H1 (cell line): Measurements from ENCODE around the gene OSCAR. TPM values are rescaled to one million over a fixed set of nuclear protein-coding genes. Genes with fewer than 3 reads are reported as not detected.

Experiments
- CHD7 ChIP-seq: fragments of 300-600 bp; sonication (generic); IDR thresholded peaks from 2 replicates; pipeline ENCODE4 v1.7.1; 2012; ENCODE audit warnings: low read length, moderate library complexity, mild to moderate bottlenecking, inconsistent platforms; ENCODE audit not compliant: insufficient replicate concordance
- CREB1 ChIP-seq: IDR thresholded peaks from 2 replicates; pipeline ENCODE4 v1.6.1; 2012; ENCODE audit warnings: inconsistent platforms
- FOSL1 ChIP-seq: IDR thresholded peaks from 2 replicates; pipeline ENCODE4 v1.6.1; 2011; ENCODE audit warnings: mild to moderate bottlenecking, low read depth, low read length, moderate library complexity; ENCODE audit not compliant: insufficient read depth
- NANOG ChIP-seq: IDR thresholded peaks from 2 replicates; pipeline ENCODE4 v1.6.1; 2011; ENCODE audit warnings: low read length, low read depth, mild to moderate bottlenecking, inconsistent platforms; ENCODE audit not compliant: insufficient read depth, poor library complexity, severe bottlenecking
- NRF1 ChIP-seq: IDR thresholded peaks from 2 replicates; pipeline ENCODE4 v1.6.1; 2011; ENCODE audit warnings: mild to moderate bottlenecking, low read depth, low read length, improper control_type of control experiment
- PHF8 ChIP-seq: fragments of 200-600 bp; sonication (generic); conservative IDR thresholded peaks from 2 replicates; pipeline ENCODE4 v1.7.1; 2012; ENCODE audit warnings: low read depth, mild to moderate bottlenecking, inconsistent platforms, low read length, moderate library complexity
- POU5F1 ChIP-seq: IDR thresholded peaks from 2 replicates; pipeline ENCODE4 v1.6.1; 2011; ENCODE audit warnings: low read depth, mild to moderate bottlenecking, low read length, moderate library complexity
- RAD21 ChIP-seq, 2 experiments: IDR thresholded peaks in 1 of 2; conservative IDR thresholded peaks in 1 of 2; 2 replicates each; pipeline ENCODE4 v1.6.1; 2011; ENCODE audit warnings: low read depth in 2 of 2, low read length in 2 of 2, improper control_type of control experiment in 1 of 2, inconsistent platforms in 1 of 2, mild to moderate bottlenecking in 1 of 2, moderate library complexity in 1 of 2
- RXRA ChIP-seq: IDR thresholded peaks from 2 replicates; pipeline ENCODE4 v1.6.1; 2011; ENCODE audit warnings: low read depth, mild to moderate bottlenecking, low read length, moderate library complexity; ENCODE audit not compliant: insufficient read depth
- ZNF274 ChIP-seq: IDR thresholded peaks from 2 replicates; pipeline ENCODE4 v1.7.0; 2012; ENCODE audit warnings: low read length, borderline replicate concordance; ENCODE audit errors: extremely low read depth
- polyA plus RNA-seq, 7 experiments: library from polyadenylated mRNA; depleted of rRNA in 3 of 7; stranded (reverse) in 5 of 7; unstranded in 2 of 7; fragments of >200 nt in 5 of 7; fragments of 200-250 nt in 2 of 7; gene quantifications; 1 replicate in 5 of 7; 2 replicates in 1 of 7; 4 replicates in 1 of 7; pipeline versions ENCODE4 v1.2.1 to v1.2.3, GENCODE V29; 2011 to 2013; ENCODE audit warnings: missing spikeins in 2 of 7, mixed read lengths in 2 of 7
- total RNA-seq: library from RNA; stranded (reverse); fragmentation: NEBNext Ultra II Directional; extraction: Animal tissue kit (Norgen Biotek cat#: 25700); gene quantifications from 2 replicates; pipeline ENCODE4 v1.2.1, GENCODE V29; 2021

OSCAR gene
- total and polyA plus RNA-seq, 2 of the 8 experiments (the other 6 are each of a cell fraction or from before 2014, with no cell fraction given): 1.1 TPM

DNA sequence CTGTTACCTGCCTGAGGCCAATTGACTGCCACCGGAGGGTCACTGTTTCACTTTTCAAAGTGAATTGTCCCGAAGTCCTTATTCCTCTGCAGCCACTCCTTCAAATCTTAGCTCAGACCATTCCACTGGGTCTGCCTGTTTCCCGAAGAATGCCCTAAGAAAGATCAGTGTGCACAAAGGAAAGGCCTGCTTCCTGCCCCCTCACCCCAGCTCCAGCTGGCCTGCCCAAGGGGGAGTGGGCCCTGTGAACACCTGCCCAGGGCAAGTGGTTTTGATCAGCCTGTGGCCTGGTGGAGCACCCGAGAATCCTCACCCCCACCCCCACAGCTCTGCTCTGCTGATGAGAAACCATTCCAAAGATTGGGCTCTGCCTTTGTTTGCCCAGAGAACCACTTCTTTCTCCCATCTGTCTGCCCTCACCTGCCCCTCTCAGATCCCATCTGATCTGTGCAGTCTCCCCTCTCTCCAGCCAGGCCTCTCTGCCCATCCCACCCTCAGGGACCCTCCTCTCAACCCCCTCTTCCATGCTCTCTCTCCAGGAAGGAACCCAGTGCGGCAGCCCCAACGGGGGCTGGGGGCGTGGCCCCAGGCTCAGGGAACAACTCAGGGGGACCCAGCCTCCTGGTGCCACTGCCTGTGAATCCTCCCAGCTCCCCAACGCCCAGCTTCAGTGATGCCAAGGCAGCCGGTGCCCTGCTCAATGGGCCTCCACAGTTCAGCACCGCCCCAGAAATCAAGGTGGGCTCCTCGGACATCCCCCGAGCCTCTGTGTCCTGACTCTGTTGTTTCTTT, 48.6 kb upstream of the OSCAR start (continued):
- TF ChIP-seq CHD7: no peak
- TF ChIP-seq CREB1: no peak
- TF ChIP-seq ZNF274: no peak
- TF ChIP-seq POU5F1: no peak
- no peak for TF ChIP-seq RAD21 (IDR thresholded peaks at IDR 0.05 in 1 of 2, conservative IDR thresholded peaks at IDR 0.05 in 1 of 2; ENCODE audit: low read depth in 2 of 2, low read length in 2 of 2)
- no peak for TF ChIP-seq FOSL1
- no peak for TF ChIP-seq NRF1
- TF ChIP-seq RXRA: no peak
- no peak for TF ChIP-seq NANOG
- no peak for TF ChIP-seq PHF8
